Stimulated activated CD8-positive, alpha-beta memory T cell treated with anti-CD3 and anti-CD28 coated beads, Interleukin-15, amount 100 ng/mL, for 1 hour (primary cell): ENCODE measurements around the gene NUDT1.

Experiments used
- DNase-seq: peaks from one replicate; pipeline ENCODE4 v3.0.0-alpha.2; 2020; ENCODE audit warnings: low read depth

NUDT1 gene

DNA sequence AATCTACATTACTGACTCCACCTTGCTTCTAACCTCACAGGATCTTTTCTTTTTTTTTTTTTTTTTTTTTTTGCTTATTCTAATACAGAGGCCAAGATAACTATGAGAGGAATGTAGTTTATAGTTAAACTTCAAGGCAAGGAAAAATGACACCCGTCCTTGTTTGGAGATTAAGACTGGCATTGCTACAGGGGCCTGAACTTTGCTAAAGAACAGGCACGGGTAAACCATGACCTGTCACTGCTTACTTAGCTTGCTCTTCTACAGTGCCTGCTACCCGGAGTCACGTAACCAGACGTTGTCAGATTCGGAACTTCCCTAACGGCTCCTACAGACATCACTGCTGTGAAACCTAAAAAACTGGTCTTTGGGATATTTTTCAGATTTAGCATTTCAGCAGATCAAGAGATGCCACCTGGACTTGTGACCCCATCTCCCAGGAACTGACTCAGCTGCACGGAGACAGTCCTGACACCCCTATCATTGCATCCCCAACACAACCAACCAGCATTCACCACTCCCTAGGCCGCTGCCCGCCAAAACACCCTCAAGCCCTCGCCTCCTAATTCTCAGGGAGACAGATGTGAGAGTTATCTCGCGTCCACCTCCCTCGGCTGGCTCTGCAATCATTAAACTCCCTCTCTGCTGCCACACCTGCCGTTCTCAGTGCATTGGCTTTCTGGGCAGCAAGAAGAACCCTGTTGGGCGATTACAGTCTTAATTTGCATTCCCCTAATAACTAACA, 36.8 kb upstream of the NUDT1 start:
- no peak for DNase-seq

DNA sequence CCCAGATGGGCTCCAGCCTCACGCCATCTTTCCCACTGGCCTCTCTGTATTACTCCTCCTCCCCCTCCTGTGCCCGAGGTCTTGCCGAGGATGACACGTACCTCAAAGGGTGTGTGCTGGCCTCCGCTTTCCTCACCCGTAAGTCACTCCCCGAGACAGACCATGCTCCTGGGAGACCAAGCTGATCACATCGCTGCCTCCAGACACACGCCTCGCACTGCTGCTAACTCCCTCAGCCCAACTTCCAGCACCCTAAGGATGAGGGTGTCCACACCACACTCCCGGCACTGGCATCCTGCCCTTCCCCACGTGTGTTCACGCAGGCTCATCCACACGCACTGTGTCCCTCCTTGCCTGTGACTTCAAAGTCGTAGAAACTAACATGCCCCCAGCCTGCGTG, 33.3 kb upstream of the NUDT1 start:
- DNase-seq = no peak

- DNase-seq = no peak
These were observed 32.7 kb upstream of the NUDT1 start for GRCh38 chr7:2209146-2209960.

- no peak for DNase-seq
These were observed 32.1 kb upstream of the NUDT1 start for GRCh38 chr7:2209961-2210323.

GRCh38 chr7:2210551-2211258, 31.3 kb upstream of the NUDT1 start:
- no peak for DNase-seq

DNA sequence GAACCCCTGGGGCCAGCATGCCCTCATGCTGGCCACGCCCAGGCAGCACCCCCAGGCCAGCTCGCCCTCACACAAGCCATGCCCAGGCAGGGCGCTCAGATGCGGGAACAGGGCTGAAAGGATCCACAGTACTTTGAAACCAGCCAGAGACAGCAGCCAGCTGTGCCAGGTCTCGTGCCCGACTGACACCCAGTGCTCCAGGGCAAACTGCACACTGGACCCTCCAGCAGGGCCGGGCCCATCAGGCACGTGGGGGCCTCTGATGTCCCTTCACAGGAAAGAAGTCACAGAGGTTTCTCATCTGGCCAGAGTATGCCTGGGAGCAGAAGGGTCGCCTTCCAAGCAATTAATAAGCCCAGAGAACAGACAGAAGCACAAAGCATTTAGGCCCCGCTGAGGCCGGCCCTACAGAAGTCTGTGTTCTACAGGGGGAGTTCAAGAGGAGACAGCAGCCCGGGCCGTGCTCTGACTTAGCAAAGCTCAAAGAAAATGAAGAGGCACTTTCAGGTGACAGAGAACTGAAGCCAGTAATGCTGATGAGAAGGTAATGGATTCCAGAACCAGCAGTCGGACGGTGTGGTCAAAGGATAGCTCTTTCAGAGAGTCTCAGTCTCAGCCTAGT, 30.7 kb upstream of the NUDT1 start:
- no peak for DNase-seq

DNA sequence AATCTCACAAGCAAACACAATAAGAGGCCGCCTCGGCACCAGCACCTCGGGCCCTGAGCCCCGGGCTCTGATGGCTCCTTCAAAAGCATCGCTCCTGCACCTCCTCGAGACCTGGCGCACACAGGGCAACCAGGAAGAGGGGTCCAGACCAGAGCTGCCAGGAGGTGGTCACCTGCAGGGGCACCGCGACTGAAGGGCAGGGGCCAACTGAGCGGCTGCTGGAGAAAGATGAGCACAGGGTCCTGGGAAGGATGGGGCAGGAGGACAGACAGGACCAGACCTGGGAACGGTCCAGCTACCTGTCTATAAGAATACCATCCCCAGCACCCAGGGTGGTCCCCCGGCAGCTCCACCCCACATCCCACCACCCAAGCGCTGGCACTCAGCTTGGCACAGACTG, 30.1 kb upstream of the NUDT1 start:
- no peak for DNase-seq

DNA sequence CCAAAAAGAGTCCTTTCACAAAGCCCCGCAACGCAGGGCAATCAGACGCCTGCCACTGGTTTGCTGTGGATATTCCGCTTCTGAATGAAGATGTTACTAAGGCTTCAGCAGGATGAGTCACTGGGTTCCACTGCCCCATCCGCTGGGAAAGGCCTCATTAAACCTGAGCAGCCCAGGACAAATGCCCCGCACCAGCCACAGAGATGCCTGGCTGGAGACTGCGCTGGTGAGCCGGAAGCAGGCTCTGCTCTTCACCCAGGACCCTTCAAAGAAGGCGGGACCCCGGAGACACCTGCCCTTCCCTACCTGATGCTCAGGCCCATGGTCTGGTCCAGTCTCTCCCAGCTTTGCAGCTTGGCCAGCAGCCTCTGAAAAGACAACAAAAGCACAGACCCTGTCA, 29.1 kb upstream of the NUDT1 start:
- DNase-seq = no peak

GRCh38 chr7:2213551-2214215, 28.3 kb upstream of the NUDT1 start:
- no peak for DNase-seq

GRCh38 chr7:2214636-2215035, 27.4 kb upstream of the NUDT1 start:
- no peak for DNase-seq

DNA sequence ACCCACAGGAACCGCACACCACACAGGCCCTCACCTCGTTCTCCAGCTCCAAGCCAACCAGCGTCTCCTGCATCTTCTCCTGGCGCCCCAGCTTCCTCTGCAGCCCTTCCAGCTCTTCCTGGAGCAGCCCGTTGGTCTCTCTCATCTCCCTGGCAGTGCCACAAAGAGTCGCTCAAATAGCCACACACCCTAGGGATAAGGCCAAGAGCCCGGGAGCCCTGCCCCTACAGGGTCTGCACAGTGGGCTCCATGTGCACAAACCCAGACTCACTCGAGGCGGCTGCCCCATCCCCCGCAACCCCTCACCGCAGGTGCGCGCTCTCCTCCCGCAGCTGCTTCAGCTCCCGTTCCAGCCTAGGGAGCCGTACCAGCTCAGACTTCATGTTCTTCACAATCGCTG, 26.2 kb upstream of the NUDT1 start:
- no peak for DNase-seq

DNA sequence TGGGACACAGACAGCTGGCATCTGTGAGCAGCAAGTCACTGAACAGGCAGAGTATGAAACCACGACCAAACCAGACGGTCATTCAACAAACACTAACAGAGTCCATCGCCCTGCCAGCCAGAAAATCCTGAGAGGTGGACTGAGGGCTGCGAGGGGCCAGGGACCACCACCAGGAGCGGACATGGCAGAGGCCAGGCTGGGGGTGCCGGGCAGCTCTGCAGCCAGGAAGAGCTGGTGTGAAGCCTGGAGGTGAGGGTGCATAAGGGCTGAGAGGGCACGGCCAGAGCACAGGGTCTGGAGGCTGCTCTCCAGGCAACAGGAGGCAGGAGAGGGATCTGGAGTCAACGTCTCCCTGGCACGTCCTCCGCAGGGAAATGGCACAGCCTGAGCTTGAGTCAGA, 24.8 kb upstream of the NUDT1 start:
- no peak for DNase-seq

- DNase-seq = no peak
These were observed 24.1 kb upstream of the NUDT1 start for GRCh38 chr7:2217716-2218443.

DNA sequence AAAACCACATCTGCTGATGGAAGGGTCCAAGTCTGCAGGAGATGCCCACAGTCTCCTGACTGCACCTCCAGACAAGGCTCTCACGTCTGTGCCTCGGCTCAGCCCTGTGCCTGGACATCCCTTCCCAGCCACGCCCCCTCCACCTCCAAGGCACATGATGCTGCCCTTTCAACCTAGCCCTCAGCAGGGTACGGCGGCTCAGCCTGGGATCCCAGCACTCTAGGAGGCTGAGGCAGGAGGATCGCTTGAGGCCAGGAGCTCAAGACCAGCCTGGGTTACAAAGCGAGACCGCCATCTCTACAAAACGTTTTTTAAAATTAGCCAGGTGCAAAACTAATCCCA, 23.6 kb upstream of the NUDT1 start:
- DNase-seq = no peak

DNA sequence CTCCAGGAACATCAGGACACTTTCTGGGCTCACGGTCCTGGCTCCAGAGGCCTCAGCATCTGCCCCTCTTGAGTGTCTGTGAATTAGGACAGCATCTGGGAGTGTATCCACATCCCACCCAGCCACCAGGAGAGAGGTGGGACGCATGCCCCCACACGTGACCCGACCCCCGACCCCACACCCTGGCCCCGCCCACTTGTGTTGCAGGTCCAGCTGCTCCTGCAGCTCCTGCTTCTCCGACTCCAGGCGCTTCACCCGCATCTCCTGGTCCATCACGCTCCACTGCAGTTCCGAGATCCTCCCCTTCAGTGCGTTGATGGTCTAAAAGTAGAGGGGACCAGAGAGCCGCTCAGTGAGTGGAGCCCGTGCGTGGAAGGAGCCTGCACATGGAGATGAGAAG, 22.9 kb upstream of the NUDT1 start:
- DNase-seq = no peak

DNA sequence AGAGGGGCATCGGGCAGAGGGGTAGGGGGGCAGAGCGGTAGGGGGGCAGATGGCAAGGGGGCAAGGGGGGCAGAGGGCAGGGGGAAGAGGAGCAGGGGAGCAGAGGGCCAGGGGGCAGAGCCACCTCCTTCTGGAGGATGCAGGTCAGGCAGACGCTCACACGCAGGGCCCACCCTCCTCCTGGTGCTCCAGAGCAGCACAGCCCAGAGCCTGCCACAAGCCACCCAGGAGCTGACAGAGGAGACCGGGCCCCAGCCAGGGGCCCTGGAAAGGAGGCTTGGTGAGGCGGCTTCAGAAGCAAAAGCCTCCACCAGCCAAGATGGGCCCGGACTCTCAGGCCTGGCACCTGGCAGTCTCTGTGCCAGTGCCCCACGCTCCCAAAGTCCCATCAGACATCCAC, 22.4 kb upstream of the NUDT1 start:
- no peak for DNase-seq

- no peak for DNase-seq
These were observed 22.0 kb upstream of the NUDT1 start for GRCh38 chr7:2220030-2220429.

- no peak for DNase-seq
These were observed 21.5 kb upstream of the NUDT1 start for GRCh38 chr7:2220506-2220905.

DNA sequence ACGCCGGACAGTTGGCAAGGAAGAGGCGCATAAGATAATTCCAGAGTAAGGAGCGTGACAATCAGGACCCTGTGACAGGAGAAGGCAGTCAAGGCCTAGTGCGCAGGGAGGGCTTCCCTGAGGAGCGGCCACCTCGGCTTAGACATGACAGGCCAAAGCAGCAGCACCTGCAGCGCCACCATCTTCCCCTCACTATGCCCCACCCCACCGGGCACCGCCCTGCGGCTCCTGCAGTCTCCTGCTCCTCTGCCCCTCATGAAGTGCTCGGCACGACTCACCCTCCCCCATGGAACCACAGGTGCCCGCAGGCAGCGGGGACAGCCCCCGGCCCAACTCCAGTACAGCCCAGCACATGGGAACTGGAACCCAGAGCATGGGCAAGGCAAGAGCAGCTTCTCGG, 21.1 kb upstream of the NUDT1 start:
- DNase-seq = no peak

- no peak for DNase-seq
These were observed 19.5 kb upstream of the NUDT1 start for GRCh38 chr7:2222516-2222915.

DNA sequence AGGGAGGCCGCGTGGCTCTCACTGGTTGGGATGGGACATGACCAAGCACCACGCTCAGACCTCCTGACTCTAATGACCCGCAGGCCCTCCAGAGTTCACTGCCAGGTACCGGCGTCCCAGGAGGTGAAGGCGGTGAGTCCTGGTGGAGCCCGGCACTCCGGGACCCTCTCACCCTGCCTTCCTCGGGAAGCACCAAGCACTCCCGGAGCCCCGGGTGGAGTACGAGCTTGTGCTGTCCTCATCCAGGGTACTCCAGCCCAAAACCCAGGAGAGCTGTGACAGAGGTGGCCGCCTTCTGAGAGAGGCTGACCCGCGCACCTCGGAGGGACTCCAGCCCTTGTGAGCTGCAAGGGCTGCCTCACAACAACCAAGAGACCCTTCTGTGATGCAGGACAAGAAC, 18.7 kb upstream of the NUDT1 start:
- no peak for DNase-seq

DNA sequence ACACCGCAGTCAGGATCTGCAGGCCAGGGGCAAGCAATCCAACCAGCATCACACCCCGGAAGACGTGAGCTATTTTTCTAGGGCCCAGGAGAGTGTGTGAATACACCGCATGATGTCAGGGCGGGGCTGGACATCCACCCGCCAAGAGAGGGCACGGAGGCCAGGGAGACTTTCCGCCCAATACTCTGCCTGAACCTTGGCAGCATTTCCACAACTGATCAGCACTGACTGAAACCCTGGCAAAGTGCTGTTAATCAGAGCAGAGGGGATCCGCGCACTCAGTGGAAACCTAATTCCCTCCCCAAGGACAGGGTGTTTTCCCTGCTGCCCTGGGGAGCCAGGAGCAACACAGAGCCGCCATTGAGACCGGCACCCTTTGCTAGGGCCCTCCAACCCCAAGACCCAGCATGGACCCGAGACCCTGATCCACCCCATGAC, 17.5 kb upstream of the NUDT1 start:
- DNase-seq = no peak
